Activated CD4-positive, alpha-beta T cell treated with anti-CD3 and anti-CD28 coated beads for 48 hours (primary cell): ENCODE measurements around the gene LILRA2.
"Not testable (repeated sequence)": the region's sequence is repeated elsewhere in the genome, so short reads cannot be mapped to it uniquely, and the experiment has no call there.

Source experiments
- DNase-seq: peaks from one replicate; pipeline ENCODE4 v3.0.0-alpha.2; 2020

Gene LILRA2

GRCh38 chr19:54612428-54612827, 38.8 kb downstream of the LILRA2 start:
- no peak for DNase-seq

GRCh38 chr19:54614726-54615125, 41.1 kb downstream of the LILRA2 start:
- no peak for DNase-seq

- no peak for DNase-seq
These were observed 42.5 kb downstream of the LILRA2 start for GRCh38 chr19:54616057-54616456.

- DNase-seq, result no peak
These were observed 43.4 kb downstream of the LILRA2 start for GRCh38 chr19:54616821-54617560.

- DNase-seq, result no peak
These were observed 46.9 kb downstream of the LILRA2 start for GRCh38 chr19:54620464-54620863.

- no peak for DNase-seq
These were observed 48.8 kb downstream of the LILRA2 start for GRCh38 chr19:54622431-54622830.

GRCh38 chr19:54624234-54624633, 50.6 kb downstream of the LILRA2 start:
- DNase-seq, result not testable (repeated sequence)

GRCh38 chr19:54624934-54625730, 51.5 kb downstream of the LILRA2 start:
- not testable (repeated sequence) for DNase-seq

GRCh38 chr19:54626757-54627156, 53.2 kb downstream of the LILRA2 start:
- no peak for DNase-seq

GRCh38 chr19:54627912-54628311, 54.3 kb downstream of the LILRA2 start:
- DNase-seq, result not testable (repeated sequence)

- DNase-seq, result not testable (repeated sequence)
These were observed 56.7 kb downstream of the LILRA2 start, which contains the start of gene LILRB1 for GRCh38 chr19:54630262-54630661. Gene LILRB1, plus strand, starts transcription at chr19:54630484. Its CDS starts 590 bp downstream, at chr19:54631074.

GRCh38 chr19:54630782-54631181, 57.2 kb downstream of the LILRA2 start:
- no peak for DNase-seq

- not testable (repeated sequence) for DNase-seq
These were observed 58.1 kb downstream of the LILRA2 start for GRCh38 chr19:54631489-54632337.

- not testable (repeated sequence) for DNase-seq
These were observed 58.9 kb downstream of the LILRA2 start for GRCh38 chr19:54632517-54632916.

- DNase-seq, result no peak
These were observed 59.8 kb downstream of the LILRA2 start for GRCh38 chr19:54633401-54633800.

GRCh38 chr19:54636081-54636480, 62.5 kb downstream of the LILRA2 start:
- not testable (repeated sequence) for DNase-seq

- no peak for DNase-seq
These were observed 65.1 kb downstream of the LILRA2 start for GRCh38 chr19:54638683-54639082.
